MM.1S (cell line): ENCODE results near the gene DUSP1.

Experiments
- DNase-seq: peaks from one replicate; pipeline ENCODE4 v3.0.0-alpha.2; 2015
- H2AFZ ChIP-seq: fragments of 300-600 bp; sonication (generic); 2 replicates; pipeline ENCODE4 v1.6.0; 2016; ENCODE audit warnings: antibody characterized with exemption, low read length
- H3F3A ChIP-seq: fragments of 300-600 bp; sonication (generic); 2 replicates; pipeline ENCODE4 v1.6.1; 2016; ENCODE audit warnings: mild to moderate bottlenecking, antibody characterized with exemption, low read length, moderate library complexity, mixed read lengths; ENCODE audit not compliant: insufficient read depth
- H3K27ac ChIP-seq: fragments of 300-600 bp; sonication (generic); 2 replicates; pipeline ENCODE4 v1.5.1; 2016; ENCODE audit warnings: mild to moderate bottlenecking, low read length
- H3K27me3 ChIP-seq: fragments of 300-600 bp; sonication (generic); replicated peaks from 2 replicates; pipeline ENCODE4 v1.6.0; 2016; ENCODE audit warnings: low read length; ENCODE audit not compliant: insufficient read depth
- H3K36me3 ChIP-seq: fragments of 300-600 bp; sonication (generic); replicated peaks from 2 replicates; pipeline ENCODE4 v1.6.1; 2016; ENCODE audit warnings: mild to moderate bottlenecking, low read length, mixed read lengths; ENCODE audit not compliant: insufficient read depth
- H3K4me1 ChIP-seq: fragments of 300-600 bp; sonication (generic); 2 replicates; pipeline ENCODE4 v1.6.1; 2016; ENCODE audit warnings: low read length, mixed read lengths
- H3K4me2 ChIP-seq: fragments of 300-600 bp; sonication (generic); 2 replicates; pipeline ENCODE4 v1.6.0; 2016; ENCODE audit warnings: low read depth, low read length
- H3K4me3 ChIP-seq: fragments of 300-600 bp; sonication (generic); 2 replicates; pipeline ENCODE4 v1.5.1; 2016; ENCODE audit warnings: low read length, mixed read lengths
- H3K79me2 ChIP-seq: fragments of 300-600 bp; sonication (generic); 2 replicates; pipeline ENCODE4 v1.6.1; 2016; ENCODE audit warnings: mixed run types, low read length, mixed read lengths
- H3K9ac ChIP-seq: fragments of 300-600 bp; sonication (generic); 2 replicates; pipeline ENCODE4 v1.6.1; 2016; ENCODE audit warnings: low read length, mixed read lengths
- H3K9me2 ChIP-seq: fragments of 300-600 bp; sonication (generic); replicated peaks from 2 replicates; pipeline ENCODE4 v1.6.1; 2016; ENCODE audit warnings: mild to moderate bottlenecking, low read length, mixed read lengths; ENCODE audit not compliant: insufficient read depth
- H3K9me3 ChIP-seq: fragments of 300-600 bp; sonication (generic); replicated peaks from 2 replicates; pipeline ENCODE4 v1.6.1; 2016; ENCODE audit warnings: mild to moderate bottlenecking, low read length, mixed read lengths; ENCODE audit not compliant: insufficient read depth
- H4K20me1 ChIP-seq: fragments of 300-600 bp; sonication (generic); 2 replicates; pipeline ENCODE4 v1.6.1; 2016; ENCODE audit warnings: mild to moderate bottlenecking, low read length, moderate library complexity, mixed read lengths; ENCODE audit not compliant: insufficient read depth
- CTCF ChIP-seq: fragments of 300-600 bp; sonication (generic); IDR thresholded peaks from 2 replicates; pipeline ENCODE4 v1.5.1; 2016; ENCODE audit warnings: antibody characterized with exemption, low read length, mixed read lengths
- EZH2 ChIP-seq: fragments of 300-600 bp; sonication (generic); optimal IDR thresholded peaks from 2 replicates; pipeline ENCODE3; 2017; ENCODE audit warnings: low read depth, mild to moderate bottlenecking, antibody characterized with exemption, low read length, mixed read lengths
- EZH2phosphoT487 ChIP-seq: fragments of 300-600 bp; sonication (generic); IDR thresholded peaks from 2 replicates; pipeline ENCODE4 v1.6.1; 2018; ENCODE audit warnings: antibody characterized with exemption, low read length

DUSP1 gene

DNA sequence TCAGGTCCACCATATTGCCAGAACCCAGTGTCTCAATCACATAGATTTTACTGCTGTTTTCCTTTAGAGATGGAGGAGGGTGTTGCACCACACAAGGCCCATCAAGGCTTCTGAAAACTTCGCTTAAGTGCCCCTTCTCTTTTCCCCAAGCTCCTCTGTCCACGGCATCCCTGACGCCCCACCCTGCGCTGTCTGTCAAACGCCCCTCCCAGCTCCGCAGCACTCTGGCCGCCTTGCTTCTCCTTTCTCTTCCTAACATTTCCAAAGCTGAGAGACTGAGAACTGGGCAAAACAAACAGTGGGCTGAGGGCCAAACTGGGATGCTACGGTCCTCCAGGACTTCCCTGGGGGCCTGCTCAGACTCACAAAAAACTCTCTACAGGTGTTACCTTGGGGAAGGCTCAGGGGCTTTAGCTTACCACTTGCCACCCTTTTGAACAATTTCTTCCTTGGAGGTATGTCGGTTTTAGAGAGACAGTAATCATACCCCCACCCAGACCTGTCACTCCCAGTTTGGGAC is 34.8 kb upstream of the DUSP1 start:
- Histone ChIP-seq H3K9me2 (no peaks in the 10 kb centered on the region), H3K27ac (no peak overlapping the region), H3K4me1 (peaks cover 3% of the 10 kb centered on the region; the same call in 1 of the 2 replicates), H2AFZ (no peak overlapping the region), H3K9me3 (no peaks in the 10 kb centered on the region), H4K20me1 (no peaks in the 10 kb centered on the region), H3K79me2 (no peaks in the 10 kb centered on the region), H3K4me2 (no peak overlapping the region), H3K9ac (no peak overlapping the region), H3F3A (no peaks in the 10 kb centered on the region), H3K4me3 (no peak overlapping the region), H3K27me3 (no peaks in the 10 kb centered on the region), H3K36me3 (no peaks in the 10 kb centered on the region)
- DNase-seq, result no peak
- no peak for TF ChIP-seq EZH2phosphoT487
- TF ChIP-seq EZH2, result no peak
- no peak for TF ChIP-seq CTCF

DNA sequence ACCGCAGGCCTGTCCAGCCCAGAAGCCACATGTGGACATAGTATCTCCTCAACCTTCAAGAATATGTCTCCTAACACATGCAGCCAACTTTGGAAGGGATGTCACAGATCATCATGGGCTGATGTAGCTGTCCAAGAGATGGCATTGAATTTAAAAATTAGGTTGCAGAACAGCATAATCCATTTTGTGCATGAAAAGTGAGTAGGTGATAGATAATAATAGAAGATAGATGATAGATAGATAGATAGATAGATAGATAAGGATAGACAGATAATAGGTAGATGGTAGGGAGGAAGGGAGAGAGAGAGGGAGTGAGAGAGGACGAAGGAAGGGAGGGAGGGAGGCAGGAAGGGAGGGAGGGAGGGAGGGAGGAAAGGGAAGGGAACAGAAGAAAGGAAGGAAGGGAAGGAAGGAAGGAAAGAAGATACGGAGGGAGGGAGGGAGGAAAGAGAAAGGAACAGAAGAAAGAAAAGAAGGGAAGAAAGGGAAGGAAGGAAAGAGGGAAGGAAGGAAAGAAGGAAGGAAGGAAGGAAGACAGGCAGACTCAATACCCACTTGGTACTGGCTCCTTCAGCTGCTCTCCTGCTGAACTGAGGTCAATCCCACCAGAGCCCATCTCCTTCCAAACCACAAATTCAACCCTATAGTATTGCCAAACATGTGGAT is 34.2 kb upstream of the DUSP1 start:
- Histone ChIP-seq H3K4me3 (no peak overlapping the region), H2AFZ (no peak overlapping the region), H3K27ac (no peak overlapping the region), H3K4me1 (peaks cover 3% of the 10 kb centered on the region; the same call in 1 of the 2 replicates), H3K9me2 (no peaks in the 10 kb centered on the region), H3K9ac (no peak overlapping the region), H3K9me3 (no peaks in the 10 kb centered on the region), H3K4me2 (no peak overlapping the region), H3F3A (no peaks in the 10 kb centered on the region), H3K36me3 (no peaks in the 10 kb centered on the region), H3K27me3 (no peaks in the 10 kb centered on the region), H4K20me1 (no peaks in the 10 kb centered on the region), H3K79me2 (no peaks in the 10 kb centered on the region)
- DNase-seq, result no peak
- TF ChIP-seq EZH2phosphoT487 (no peak), CTCF (no peak), EZH2 (no peak)

DNA sequence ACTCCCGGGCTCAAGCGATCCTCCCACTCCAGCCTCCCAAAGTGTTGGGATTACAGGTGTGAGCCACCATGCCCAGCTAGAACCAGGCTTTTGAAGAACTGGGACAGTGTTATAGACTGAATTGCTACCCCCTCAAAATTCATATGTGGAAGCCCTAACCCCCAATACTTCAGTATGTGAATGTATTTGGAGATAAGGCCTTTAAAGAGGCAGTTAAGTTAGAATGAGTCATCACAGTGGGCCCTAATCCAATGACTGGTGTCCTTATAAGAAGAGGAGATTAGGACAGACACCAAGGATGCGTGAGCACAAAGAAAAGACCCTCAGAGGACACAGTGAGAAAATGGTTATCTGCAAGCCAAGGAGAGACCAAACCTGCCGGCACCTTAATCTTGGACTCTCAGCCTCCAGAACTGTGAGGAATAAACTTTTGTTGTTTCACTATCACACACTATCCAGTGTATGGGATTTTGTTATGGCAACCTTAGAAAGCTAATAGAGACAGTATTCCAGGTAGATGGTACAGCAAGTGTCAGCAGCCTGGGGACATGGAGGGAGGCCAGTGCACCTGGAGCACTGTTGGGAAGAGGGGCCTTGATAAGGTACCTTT is 31.7 kb upstream of the DUSP1 start:
- Histone ChIP-seq H3K36me3 (no peaks in the 10 kb centered on the region), H3K9me3 (no peaks in the 10 kb centered on the region), H3F3A (no peaks in the 10 kb centered on the region), H3K79me2 (no peaks in the 10 kb centered on the region), H3K9ac (no peak overlapping the region), H4K20me1 (no peaks in the 10 kb centered on the region), H3K9me2 (no peaks in the 10 kb centered on the region), H3K4me2 (no peak overlapping the region), H3K27ac (no peak overlapping the region), H3K4me3 (no peak overlapping the region), H3K4me1 (peaks cover 6% of the 10 kb centered on the region; the same call in 1 of the 2 replicates), H3K27me3 (no peaks in the 10 kb centered on the region), H2AFZ (no peak overlapping the region)
- TF ChIP-seq EZH2phosphoT487 (no peak), EZH2 (no peak), CTCF (no peak)
- no peak for DNase-seq
